Subcutaneous adipose tissue (tissue), 4 donors: ENCODE measurements around the gene NDUFB6. TPM values are rescaled to one million over a fixed set of nuclear protein-coding genes. Genes with fewer than 3 reads are reported as not detected.

ENCODE experiments used
- total RNA-seq, 4 donors: library from RNA; depleted of rRNA; stranded (reverse); fragments of >200 nt; gene quantifications; one replicate each; pipeline ENCODE4 v1.1.0, GENCODE V29; 2016
- TF ChIP-seq, protein P1 (sequence below): fragments of 450-650 bp; IDR thresholded peaks from one replicate; pipeline ENCODE4 v1.5.1; 2016; ENCODE audit warnings: low read depth, mild to moderate bottlenecking, control low read depth, antibody characterized with exemption, moderate library complexity

NDUFB6 gene
- total RNA-seq, 4 donors from 2014 or later, result 31.0 to 66.7 (median 39.6) TPM

- TF ChIP-seq, protein P1, sequence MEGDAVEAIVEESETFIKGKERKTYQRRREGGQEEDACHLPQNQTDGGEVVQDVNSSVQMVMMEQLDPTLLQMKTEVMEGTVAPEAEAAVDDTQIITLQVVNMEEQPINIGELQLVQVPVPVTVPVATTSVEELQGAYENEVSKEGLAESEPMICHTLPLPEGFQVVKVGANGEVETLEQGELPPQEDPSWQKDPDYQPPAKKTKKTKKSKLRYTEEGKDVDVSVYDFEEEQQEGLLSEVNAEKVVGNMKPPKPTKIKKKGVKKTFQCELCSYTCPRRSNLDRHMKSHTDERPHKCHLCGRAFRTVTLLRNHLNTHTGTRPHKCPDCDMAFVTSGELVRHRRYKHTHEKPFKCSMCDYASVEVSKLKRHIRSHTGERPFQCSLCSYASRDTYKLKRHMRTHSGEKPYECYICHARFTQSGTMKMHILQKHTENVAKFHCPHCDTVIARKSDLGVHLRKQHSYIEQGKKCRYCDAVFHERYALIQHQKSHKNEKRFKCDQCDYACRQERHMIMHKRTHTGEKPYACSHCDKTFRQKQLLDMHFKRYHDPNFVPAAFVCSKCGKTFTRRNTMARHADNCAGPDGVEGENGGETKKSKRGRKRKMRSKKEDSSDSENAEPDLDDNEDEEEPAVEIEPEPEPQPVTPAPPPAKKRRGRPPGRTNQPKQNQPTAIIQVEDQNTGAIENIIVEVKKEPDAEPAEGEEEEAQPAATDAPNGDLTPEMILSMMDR, result no peak
These were observed 47.3 kb downstream of the NDUFB6 start for GRCh38 chr9:32525709-32526030.

DNA sequence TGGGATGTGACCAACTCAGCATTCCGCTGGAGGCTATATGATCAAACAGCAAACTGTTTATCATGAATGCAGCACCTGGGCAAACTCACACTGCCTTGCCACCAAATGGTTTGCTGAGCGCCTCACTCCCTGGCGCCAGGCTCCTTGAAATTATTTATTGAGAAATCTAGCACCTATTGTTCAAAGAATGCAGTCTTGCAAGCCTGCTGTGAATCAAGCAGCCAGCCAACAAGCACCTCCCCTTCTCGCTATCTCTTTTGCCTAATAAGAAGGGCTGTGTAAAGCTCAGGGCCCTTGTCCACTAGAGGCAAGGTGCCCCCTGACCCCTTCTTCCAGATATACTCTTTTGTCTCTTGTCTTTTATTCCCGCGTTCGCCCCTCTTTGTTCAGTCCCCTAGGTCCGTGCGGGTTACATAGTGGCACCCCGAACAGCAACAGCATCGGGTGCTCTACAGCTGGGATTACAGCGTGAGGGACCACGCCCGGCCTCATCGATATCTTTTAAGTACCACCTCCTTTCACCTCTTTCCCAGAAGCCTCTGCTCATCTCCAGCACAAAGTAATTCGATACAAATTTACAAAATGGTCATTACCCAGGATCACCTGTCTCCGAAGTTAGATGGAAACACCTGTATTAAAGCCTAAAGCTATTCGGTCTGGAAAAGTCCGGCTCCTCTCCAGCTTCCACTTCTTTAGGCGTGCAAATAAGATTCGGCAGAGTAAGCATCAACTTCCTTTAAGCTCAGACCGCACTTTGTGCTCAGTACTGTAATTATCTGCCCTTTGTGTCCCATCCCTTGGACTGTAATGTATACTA lies 47.9 kb downstream of the NDUFB6 start:
- TF ChIP-seq, protein P1, result no peak

- TF ChIP-seq, protein P1, result no peak
These were observed 49.0 kb downstream of the NDUFB6 start for GRCh38 chr9:32523910-32524309.

GRCh38 chr9:32518276-32518675 lies 54.7 kb downstream of the NDUFB6 start:
- TF ChIP-seq, protein P1, result no peak

GRCh38 chr9:32516241-32516640 lies 56.7 kb downstream of the NDUFB6 start:
- TF ChIP-seq, protein P1, result no peak

- TF ChIP-seq, protein P1, result no peak
These were observed 64.2 kb downstream of the NDUFB6 start for GRCh38 chr9:32508728-32509127.

- TF ChIP-seq, protein P1, result no peak
These were observed 70.0 kb downstream of the NDUFB6 start for GRCh38 chr9:32503008-32503407.

Other genes starting within 250 kb of the NDUFB6 start
- 100 to 1,000 TPM; 108 to 271 (median 183) TPM for gene ACO1, start 188.5 kb downstream of the NDUFB6 start, total RNA-seq
- 10 to 100 TPM in 1 of 4 donors, 1 to 10 TPM in 3; 8.6 to 19.4 (median 8.9) TPM for gene RIGI, start 47.0 kb downstream of the NDUFB6 start, total RNA-seq
- gene SMIM27, start 20.8 kb downstream of the NDUFB6 start, total RNA-seq, result 10 to 100 TPM in 1 of 4 donors, 1 to 10 TPM in 3; 4.1 to 10.9 (median 4.6) TPM
- gene TOPORS, start 20.6 kb downstream of the NDUFB6 start, total RNA-seq, result 10 to 100 TPM; 20.0 to 27.1 (median 21.3) TPM
- gene TAF1L, start 62.5 kb upstream of the NDUFB6 start, total RNA-seq, result under 1 TPM in 1 of 4 donors, not detected in 3; 0.17 TPM
- not detected for gene TMEM215, start 210.4 kb upstream of the NDUFB6 start, total RNA-seq